IPS-NIHi7 (cell line): ENCODE results near the gene SLC25A28.

Experiments used
- DNase-seq: peaks from one replicate; pipeline ENCODE4 v3.0.0; 2012; ENCODE audit warnings: mixed read lengths; ENCODE audit errors: extremely low spot score

The SLC25A28 gene

GRCh38 chr10:99590799-99591198 is 29.4 kb downstream of the SLC25A28 start:
- DNase-seq: no peak

- DNase-seq: no peak
Observed at GRCh38 chr10:99583687-99584086, 36.6 kb downstream of the SLC25A28 start.

- DNase-seq: no peak
Observed at GRCh38 chr10:99582255-99582770, 37.9 kb downstream of the SLC25A28 start.

- DNase-seq: no peak
Observed at GRCh38 chr10:99579971-99580370, 40.3 kb downstream of the SLC25A28 start.

GRCh38 chr10:99573790-99574189 is 46.4 kb downstream of the SLC25A28 start:
- no peak for DNase-seq

- DNase-seq: no peak
Observed at GRCh38 chr10:99571816-99572215, 48.4 kb downstream of the SLC25A28 start.

GRCh38 chr10:99569961-99570360 is 50.3 kb downstream of the SLC25A28 start:
- DNase-seq: no peak

- no peak for DNase-seq
Observed at GRCh38 chr10:99569253-99569939, 50.8 kb downstream of the SLC25A28 start.

GRCh38 chr10:99565166-99565565 is 55.1 kb downstream of the SLC25A28 start:
- DNase-seq: no peak

GRCh38 chr10:99564361-99564760 is 55.9 kb downstream of the SLC25A28 start:
- no peak for DNase-seq

- no peak for DNase-seq
Observed at GRCh38 chr10:99562631-99563030, 57.6 kb downstream of the SLC25A28 start.
